WERI-Rb-1 (cell line): ENCODE data around the gene MACROD2.
"Not testable (repeated sequence)": the region's sequence is repeated elsewhere in the genome, so short reads cannot be mapped to it uniquely, and the experiment has no call there.

ENCODE experiments used
- DNase-seq: peaks from one replicate; pipeline ENCODE4 v3.0.0-alpha.2; 2020
- H3K27ac ChIP-seq: fragments of 250-450 bp; sonication (Bioruptor Pico); 2 replicates; pipeline ENCODE4 v1.5.1; 2020; ENCODE audit warnings: mild to moderate bottlenecking, moderate library complexity
- H3K27me3 ChIP-seq: fragments of 250-450 bp; sonication (Bioruptor Pico); 2 replicates; pipeline ENCODE4 v1.5.1; 2021; ENCODE audit warnings: mild to moderate bottlenecking, low read depth, moderate library complexity; ENCODE audit not compliant: insufficient read depth, severe bottlenecking
- H3K36me3 ChIP-seq: fragments of 250-450 bp; sonication (Bioruptor Pico); 2 replicates; pipeline ENCODE4 v1.5.1; 2020; ENCODE audit warnings: mild to moderate bottlenecking, moderate library complexity
- H3K4me3 ChIP-seq: 2 replicates; pipeline ENCODE4 v1.5.1; 2011; ENCODE audit warnings: low read depth, mild to moderate bottlenecking, control low read depth, low read length
- H3K9me3 ChIP-seq: fragments of 250-450 bp; sonication (Bioruptor Pico); 2 replicates; pipeline ENCODE4 v1.5.1; 2021; ENCODE audit warnings: mild to moderate bottlenecking, moderate library complexity; ENCODE audit not compliant: severe bottlenecking
- CTCF ChIP-seq: IDR thresholded peaks from 2 replicates; pipeline ENCODE4 v1.5.1; 2011; ENCODE audit warnings: low read depth, mild to moderate bottlenecking, control low read depth, inconsistent platforms, low read length

Gene MACROD2

GRCh38 chr20:14259689-14260088, 264.4 kb downstream of the MACROD2 start:
- Histone ChIP-seq H3K27me3 (no peaks in the 10 kb centered on the region), H3K27ac (no peak overlapping the region), H3K9me3 (no peaks in the 10 kb centered on the region), H3K4me3 (no peak overlapping the region), H3K36me3 (no peaks in the 10 kb centered on the region)
- no peak for TF ChIP-seq CTCF
- DNase-seq, result no peak

- H3K4me3 ChIP-seq, result no peak overlapping the region
- DNase-seq, result peak; percentile 6
- no peaks in the 10 kb centered on the region for H3K9me3 ChIP-seq
- H3K27ac ChIP-seq, result no peak overlapping the region
- H3K27me3 ChIP-seq, result no peaks in the 10 kb centered on the region
- no peak for TF ChIP-seq CTCF
- H3K36me3 ChIP-seq, result no peaks in the 10 kb centered on the region
Measured at GRCh38 chr20:14260367-14260766, 265.1 kb downstream of the MACROD2 start.

- H3K4me3 ChIP-seq, result no peak overlapping the region
- H3K36me3 ChIP-seq, result no peaks in the 10 kb centered on the region
- DNase-seq, result no peak
- no peaks in the 10 kb centered on the region for H3K9me3 ChIP-seq
- H3K27ac ChIP-seq, result no peak overlapping the region
- TF ChIP-seq CTCF, result no peak
- no peaks in the 10 kb centered on the region for H3K27me3 ChIP-seq
Measured at GRCh38 chr20:14264869-14265268, 269.6 kb downstream of the MACROD2 start.

GRCh38 chr20:14266246-14266645, 270.9 kb downstream of the MACROD2 start:
- H3K9me3 ChIP-seq, result no peaks in the 10 kb centered on the region
- H3K27me3 ChIP-seq, result no peaks in the 10 kb centered on the region
- no peak for TF ChIP-seq CTCF
- H3K36me3 ChIP-seq, result no peaks in the 10 kb centered on the region
- no peak overlapping the region for H3K27ac ChIP-seq
- H3K4me3 ChIP-seq, result no peak overlapping the region
- DNase-seq, result no peak

- H3K9me3 ChIP-seq, H3K27me3 ChIP-seq, H3K27ac ChIP-seq, H3K36me3 ChIP-seq, H3K4me3 ChIP-seq, DNase-seq: not testable (repeated sequence)
Measured at GRCh38 chr20:14270751-14271150, 275.4 kb downstream of the MACROD2 start.

- Histone ChIP-seq H3K9me3 (no peaks in the 10 kb centered on the region), H3K36me3 (no peaks in the 10 kb centered on the region), H3K27ac (no peak overlapping the region), H3K4me3 (no peak overlapping the region), H3K27me3 (no peaks in the 10 kb centered on the region)
- TF ChIP-seq CTCF, result no peak
- DNase-seq, result no peak
Measured at GRCh38 chr20:14282140-14282539, 286.8 kb downstream of the MACROD2 start.
